ENCODE measurements around the gene EXOC1. TPM values are rescaled to one million over a fixed set of nuclear protein-coding genes. Genes with fewer than 3 reads are reported as not detected.

EXOC1 gene
- total and polyA plus RNA-seq, 9 of the 15 experiments (the other 6 are each of a cell fraction or from before 2014, with no cell fraction given) = 16.0 to 45.5 (median 26.2) TPM

GRCh38 chr4:55906989-55907388, 53.5 kb downstream of the EXOC1 start (continued):
- TF ChIP-seq, protein P1, sequence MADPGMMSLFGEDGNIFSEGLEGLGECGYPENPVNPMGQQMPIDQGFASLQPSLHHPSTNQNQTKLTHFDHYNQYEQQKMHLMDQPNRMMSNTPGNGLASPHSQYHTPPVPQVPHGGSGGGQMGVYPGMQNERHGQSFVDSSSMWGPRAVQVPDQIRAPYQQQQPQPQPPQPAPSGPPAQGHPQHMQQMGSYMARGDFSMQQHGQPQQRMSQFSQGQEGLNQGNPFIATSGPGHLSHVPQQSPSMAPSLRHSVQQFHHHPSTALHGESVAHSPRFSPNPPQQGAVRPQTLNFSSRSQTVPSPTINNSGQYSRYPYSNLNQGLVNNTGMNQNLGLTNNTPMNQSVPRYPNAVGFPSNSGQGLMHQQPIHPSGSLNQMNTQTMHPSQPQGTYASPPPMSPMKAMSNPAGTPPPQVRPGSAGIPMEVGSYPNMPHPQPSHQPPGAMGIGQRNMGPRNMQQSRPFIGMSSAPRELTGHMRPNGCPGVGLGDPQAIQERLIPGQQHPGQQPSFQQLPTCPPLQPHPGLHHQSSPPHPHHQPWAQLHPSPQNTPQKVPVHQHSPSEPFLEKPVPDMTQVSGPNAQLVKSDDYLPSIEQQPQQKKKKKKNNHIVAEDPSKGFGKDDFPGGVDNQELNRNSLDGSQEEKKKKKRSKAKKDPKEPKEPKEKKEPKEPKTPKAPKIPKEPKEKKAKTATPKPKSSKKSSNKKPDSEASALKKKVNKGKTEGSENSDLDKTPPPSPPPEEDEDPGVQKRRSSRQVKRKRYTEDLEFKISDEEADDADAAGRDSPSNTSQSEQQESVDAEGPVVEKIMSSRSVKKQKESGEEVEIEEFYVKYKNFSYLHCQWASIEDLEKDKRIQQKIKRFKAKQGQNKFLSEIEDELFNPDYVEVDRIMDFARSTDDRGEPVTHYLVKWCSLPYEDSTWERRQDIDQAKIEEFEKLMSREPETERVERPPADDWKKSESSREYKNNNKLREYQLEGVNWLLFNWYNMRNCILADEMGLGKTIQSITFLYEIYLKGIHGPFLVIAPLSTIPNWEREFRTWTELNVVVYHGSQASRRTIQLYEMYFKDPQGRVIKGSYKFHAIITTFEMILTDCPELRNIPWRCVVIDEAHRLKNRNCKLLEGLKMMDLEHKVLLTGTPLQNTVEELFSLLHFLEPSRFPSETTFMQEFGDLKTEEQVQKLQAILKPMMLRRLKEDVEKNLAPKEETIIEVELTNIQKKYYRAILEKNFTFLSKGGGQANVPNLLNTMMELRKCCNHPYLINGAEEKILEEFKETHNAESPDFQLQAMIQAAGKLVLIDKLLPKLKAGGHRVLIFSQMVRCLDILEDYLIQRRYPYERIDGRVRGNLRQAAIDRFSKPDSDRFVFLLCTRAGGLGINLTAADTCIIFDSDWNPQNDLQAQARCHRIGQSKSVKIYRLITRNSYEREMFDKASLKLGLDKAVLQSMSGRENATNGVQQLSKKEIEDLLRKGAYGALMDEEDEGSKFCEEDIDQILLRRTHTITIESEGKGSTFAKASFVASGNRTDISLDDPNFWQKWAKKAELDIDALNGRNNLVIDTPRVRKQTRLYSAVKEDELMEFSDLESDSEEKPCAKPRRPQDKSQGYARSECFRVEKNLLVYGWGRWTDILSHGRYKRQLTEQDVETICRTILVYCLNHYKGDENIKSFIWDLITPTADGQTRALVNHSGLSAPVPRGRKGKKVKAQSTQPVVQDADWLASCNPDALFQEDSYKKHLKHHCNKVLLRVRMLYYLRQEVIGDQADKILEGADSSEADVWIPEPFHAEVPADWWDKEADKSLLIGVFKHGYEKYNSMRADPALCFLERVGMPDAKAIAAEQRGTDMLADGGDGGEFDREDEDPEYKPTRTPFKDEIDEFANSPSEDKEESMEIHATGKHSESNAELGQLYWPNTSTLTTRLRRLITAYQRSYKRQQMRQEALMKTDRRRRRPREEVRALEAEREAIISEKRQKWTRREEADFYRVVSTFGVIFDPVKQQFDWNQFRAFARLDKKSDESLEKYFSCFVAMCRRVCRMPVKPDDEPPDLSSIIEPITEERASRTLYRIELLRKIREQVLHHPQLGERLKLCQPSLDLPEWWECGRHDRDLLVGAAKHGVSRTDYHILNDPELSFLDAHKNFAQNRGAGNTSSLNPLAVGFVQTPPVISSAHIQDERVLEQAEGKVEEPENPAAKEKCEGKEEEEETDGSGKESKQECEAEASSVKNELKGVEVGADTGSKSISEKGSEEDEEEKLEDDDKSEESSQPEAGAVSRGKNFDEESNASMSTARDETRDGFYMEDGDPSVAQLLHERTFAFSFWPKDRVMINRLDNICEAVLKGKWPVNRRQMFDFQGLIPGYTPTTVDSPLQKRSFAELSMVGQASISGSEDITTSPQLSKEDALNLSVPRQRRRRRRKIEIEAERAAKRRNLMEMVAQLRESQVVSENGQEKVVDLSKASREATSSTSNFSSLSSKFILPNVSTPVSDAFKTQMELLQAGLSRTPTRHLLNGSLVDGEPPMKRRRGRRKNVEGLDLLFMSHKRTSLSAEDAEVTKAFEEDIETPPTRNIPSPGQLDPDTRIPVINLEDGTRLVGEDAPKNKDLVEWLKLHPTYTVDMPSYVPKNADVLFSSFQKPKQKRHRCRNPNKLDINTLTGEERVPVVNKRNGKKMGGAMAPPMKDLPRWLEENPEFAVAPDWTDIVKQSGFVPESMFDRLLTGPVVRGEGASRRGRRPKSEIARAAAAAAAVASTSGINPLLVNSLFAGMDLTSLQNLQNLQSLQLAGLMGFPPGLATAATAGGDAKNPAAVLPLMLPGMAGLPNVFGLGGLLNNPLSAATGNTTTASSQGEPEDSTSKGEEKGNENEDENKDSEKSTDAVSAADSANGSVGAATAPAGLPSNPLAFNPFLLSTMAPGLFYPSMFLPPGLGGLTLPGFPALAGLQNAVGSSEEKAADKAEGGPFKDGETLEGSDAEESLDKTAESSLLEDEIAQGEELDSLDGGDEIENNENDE (IDR thresholded peaks at IDR 0.05; ENCODE audit: low read depth, low read length) = no peak
- TF ChIP-seq ELF1 (tag; IDR thresholded peaks at IDR 0.05) (no peak), ZNF263 (CRISPR knock-in tag; IDR thresholded peaks at IDR 0.05; ENCODE audit: borderline replicate concordance) (no peak), SRSF9 (IDR thresholded peaks at IDR 0.05; ENCODE audit: borderline replicate concordance, low read depth, low read length) (no peak), SMARCC2 (IDR thresholded peaks at IDR 0.05; ENCODE audit: low read depth) (no peak), THRB (CRISPR knock-in tag; conservative IDR thresholded peaks at IDR 0.05) (no peak), POLR2G (IDR thresholded peaks at IDR 0.05; ENCODE audit: low read depth, low read length) (no peak)

Data from K562 (cell line).